Hematopoietic multipotent progenitor cell treated with erythropoietin and hydrocortisone succinate and interleukin-3 and kit ligand, for 6 days (in vitro differentiated cells): ENCODE data around the gene PIP4K2C.
"Not testable (repeated sequence)": the region's sequence is repeated elsewhere in the genome, so short reads cannot be mapped to it uniquely, and the experiment has no call there.

Experiments used
- DNase-seq: peaks from one replicate; pipeline ENCODE4 v3.0.0-alpha.2; 2015

Gene PIP4K2C

GRCh38 chr12:57560516-57560915 lies 30.5 kb upstream of the PIP4K2C start:
- no peak for DNase-seq

GRCh38 chr12:57561117-57561516 lies 29.9 kb upstream of the PIP4K2C start:
- not testable (repeated sequence) for DNase-seq

DNA sequence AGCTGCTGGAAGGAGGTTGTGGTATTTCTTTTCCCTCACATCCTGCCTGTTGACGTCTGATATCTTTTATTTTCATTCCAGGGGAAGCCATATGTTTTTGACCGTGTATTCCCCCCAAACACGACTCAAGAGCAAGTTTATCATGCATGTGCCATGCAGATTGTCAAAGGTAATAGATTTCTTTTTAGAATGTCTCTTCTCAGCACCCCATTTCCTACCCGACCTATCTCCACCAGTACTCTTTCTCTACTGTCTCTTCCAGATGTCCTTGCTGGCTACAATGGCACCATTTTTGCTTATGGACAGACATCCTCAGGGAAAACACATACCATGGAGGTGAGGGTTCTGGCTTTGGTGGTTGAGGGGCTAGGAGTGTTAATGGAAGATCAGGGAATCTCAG lies 27.6 kb upstream of the PIP4K2C start:
- DNase-seq: no peak

DNA sequence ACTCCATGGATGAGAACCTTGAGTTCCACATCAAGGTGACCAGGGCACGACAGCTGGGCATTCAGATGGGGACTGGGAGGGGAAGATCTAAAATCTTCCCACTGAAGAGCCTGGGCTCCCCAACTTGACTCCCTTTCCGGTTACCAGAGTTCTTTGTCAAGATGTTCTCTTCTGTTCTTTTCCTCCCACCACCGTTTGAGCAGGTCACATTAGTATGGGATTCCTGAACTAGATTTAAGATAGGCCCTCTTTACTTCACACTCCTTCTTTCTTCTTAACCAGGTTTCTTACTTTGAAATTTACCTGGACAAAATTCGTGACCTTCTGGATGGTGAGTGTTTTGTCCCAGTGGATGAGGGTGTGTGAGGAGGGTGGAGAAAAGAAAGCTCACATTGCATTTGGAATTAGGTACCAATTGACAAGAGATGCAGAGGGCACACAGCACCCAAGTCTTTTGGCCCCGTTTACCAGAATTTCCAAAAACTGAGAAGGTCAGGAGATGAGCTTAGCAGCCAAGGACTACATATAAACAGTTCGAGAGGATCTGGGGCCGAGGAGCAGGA lies 26.7 kb upstream of the PIP4K2C start:
- no peak for DNase-seq

- no peak for DNase-seq
Measured at GRCh38 chr12:57568838-57569237, 22.2 kb upstream of the PIP4K2C start.

GRCh38 chr12:57569858-57570257 lies 21.1 kb upstream of the PIP4K2C start:
- no peak for DNase-seq

- DNase-seq: not testable (repeated sequence)
Measured at GRCh38 chr12:57570438-57570837, 20.6 kb upstream of the PIP4K2C start.

GRCh38 chr12:57571926-57572762 lies 18.8 kb upstream of the PIP4K2C start:
- DNase-seq: no peak

DNA sequence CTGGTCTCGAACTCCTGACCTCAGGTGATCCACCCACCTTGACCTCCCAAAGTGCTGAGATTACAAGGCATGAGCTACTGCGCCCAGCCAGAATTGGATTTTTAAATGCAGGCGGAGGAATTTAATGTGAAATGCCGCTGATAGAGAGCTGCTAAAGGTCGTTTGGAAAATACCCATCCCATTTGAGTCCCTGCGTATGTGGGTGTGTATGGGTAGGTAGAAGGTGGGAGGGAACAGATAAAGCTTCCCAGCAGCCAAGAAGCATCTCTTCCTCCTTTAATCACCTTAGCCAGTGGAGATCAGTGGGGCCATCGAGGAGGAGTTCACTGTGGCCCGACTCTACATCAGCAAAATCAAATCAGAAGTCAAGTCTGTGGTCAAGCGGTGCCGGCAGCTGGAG lies 16.2 kb upstream of the PIP4K2C start:
- no peak for DNase-seq

GRCh38 chr12:57575771-57576612 lies 15.0 kb upstream of the PIP4K2C start:
- no peak for DNase-seq

DNA sequence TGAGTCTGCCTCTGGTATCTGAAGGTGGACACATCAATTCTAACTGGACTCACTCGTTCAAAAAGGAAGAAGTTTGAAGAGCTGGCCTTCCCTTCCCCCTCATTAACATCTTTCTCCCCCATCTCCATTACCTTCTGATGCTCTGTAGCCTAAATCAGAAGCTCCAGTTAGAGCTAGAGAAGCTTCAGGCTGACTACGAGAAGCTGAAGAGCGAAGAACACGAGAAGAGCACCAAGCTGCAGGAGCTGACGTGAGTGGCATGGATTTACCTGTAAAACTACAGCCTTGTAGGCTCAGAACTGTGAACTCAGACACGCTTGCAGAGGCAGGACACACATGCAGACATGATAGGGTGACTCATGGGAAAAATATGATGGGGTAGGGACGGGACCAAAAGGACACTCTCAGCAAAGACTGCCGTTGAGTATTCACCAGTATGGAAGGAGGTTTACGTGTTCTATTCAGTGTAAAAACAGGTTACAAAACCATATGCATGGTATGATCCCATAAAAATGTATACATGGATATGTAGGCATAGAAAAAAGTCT lies 14.3 kb upstream of the PIP4K2C start:
- no peak for DNase-seq

DNA sequence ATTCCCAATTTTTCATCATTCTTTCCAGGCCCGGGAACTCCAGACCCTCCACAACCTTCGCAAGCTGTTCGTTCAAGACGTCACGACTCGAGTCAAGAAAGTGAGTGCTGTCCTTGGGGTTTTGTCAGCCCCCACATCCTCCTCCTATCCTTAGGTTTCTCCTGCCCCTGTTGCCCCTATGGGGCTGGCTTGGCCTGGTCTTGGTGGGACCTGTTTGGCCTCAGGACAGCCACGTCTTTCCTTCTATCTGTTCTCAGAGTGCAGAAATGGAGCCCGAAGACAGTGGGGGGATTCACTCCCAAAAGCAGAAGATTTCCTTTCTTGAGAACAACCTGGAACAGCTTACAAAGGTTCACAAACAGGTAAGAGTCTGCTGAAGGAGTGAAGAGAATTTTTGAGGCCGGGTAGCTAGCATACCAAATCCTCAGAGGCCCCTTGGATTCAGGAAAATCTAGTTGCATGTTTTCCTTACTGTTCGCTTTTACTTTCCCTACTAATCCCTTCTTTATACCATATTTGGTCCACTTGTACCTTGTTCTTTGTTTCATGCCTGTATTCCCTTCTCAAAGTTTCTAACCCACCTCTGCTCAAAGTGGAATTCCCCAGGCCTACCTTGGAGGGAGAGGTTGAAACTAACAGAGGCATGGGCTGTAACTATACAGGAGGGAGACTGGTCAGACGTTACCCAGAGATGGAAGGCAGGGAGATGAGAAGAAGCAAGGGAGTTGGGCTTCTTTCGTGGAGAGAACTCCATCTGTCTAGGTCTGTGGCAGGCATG lies 12.8 kb upstream of the PIP4K2C start:
- no peak for DNase-seq

DNA sequence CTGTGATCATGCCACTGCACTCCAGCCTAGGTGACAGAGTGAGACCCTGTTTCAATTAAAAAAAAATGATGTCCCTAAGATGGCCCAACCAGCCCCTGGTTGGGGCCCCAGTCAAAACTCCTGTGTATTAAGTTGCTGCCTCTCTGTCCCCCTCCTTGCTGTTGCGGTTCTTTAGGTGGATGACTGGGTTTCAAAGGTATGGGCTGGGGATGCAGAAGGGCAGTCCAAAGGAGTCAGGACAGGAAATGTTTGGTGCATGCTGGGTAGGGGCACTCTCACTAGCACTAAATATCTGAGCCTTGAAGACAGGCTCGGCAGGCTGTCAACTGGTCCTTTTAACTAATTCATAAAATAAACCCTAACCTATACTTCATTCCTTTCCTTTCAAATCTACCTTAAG lies 12.0 kb upstream of the PIP4K2C start:
- DNase-seq: no peak

GRCh38 chr12:57579677-57580465 lies 11.1 kb upstream of the PIP4K2C start:
- DNase-seq: no peak

DNA sequence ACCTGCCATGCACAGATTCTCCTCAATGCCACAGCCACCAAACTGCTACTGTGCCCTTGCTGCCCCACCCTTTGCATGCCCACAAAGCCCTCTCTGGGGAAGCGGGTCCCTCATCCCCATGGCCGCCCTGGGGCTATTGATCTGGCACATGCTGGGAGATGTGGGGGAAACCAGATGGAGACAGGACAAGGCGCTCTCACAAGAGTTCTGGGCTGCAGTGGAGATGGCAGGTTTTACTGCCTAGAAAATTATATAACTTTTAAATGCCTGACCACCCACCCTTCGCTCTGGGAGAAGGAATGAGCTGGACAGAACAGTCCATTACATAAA lies 10.6 kb upstream of the PIP4K2C start:
- DNase-seq: no peak

- no peak for DNase-seq
Measured at GRCh38 chr12:57581802-57582201, 9.2 kb upstream of the PIP4K2C start.

DNA sequence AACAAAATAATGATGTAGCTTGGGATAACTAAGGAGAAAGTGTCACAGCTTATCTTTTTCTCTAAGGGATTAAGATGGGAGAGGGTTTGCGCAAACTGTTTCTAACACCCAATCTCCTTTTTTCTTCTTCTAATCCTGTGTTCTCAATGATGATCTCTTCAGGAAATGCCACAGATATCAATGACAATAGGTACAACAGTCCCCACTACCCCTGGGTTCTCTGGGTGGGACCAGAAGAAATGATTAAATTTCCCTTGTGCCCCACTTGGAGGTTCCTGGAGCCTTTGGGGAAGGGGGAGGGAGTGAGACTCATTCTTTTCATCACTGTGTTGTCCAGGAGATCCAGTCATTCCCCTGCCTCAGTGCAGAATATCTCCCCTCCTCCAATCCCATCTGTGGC lies 8.6 kb upstream of the PIP4K2C start:
- DNase-seq: no peak

DNA sequence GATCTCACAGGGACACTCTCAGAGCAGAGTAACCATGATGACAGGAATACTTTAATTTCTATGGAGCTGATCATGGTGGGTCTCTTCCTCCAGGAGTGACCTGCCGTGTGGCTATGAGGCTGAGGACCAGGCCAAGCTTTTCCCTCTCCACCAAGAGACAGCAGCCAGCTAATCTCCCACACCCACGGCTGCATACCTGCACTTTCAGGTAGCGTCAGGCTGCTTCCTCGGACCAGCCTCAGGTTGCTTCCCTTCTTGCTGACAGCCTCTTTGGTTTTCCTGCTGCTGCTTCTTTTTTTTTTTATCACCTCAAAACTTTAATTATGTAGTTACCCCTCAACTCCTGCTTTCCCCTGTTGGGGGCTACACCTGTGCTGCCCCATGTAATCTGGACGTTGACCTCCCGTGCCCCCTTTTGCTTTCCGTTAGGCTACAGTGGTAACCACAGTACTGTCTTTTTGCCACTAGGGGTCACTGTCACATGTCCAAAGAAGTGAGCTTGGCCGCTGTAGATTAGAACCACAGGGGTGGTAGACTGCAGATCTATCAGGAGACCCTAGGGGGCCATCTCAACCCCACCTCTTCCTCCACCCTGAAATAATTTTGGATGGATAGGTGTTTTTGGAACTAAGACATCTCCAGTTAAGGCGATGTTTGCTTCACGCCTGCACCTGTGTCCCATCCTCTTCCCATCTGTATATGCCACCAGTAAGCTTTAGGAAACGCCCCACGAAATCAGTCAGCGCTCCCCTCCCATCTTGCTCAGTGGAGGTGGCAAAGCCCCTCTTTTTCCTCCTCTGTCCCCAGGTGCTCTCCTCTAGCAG lies 7.8 kb upstream of the PIP4K2C start:
- DNase-seq: peak; percentile 94

DNA sequence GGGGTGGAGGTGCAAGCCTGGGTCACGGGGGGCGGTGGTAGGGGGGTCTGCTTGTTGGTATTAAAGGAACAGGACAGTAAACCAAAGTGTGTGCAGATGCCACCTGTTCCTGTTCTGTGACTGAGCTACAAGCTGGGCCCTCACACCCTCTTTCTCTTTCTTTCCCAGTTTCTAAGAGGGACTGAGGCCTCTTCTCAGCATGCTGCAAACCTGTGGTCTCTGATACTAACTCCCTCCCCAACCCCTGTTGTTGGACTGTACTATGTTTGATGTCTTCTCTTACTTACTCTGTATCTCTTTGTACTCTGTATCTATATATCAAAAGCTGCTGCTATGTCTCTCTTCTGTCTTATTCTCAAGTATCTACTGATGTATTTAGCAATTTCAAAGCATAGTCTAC lies 6.9 kb upstream of the PIP4K2C start:
- DNase-seq: no peak

GRCh38 chr12:57584690-57585089 lies 6.3 kb upstream of the PIP4K2C start:
- DNase-seq: no peak

DNA sequence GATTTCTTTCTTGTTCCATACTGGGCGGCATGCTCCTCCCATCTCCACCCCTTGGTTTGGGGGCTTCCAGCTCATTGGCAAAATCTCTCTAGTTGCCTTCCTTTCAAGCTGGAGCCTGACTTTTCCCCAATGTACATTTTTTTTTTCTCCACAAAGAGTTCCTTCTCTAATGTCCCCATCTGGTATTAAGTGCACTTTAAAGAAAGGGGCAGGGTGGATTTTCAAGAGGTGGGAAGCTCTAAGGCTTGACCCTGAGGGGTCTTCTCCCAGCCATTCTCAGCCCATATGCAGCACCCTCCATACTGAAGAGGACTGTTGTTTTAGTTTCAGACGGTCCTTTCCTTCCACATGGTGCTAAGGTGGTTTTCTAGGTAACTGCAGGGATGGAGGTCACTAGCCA lies 5.8 kb upstream of the PIP4K2C start:
- no peak for DNase-seq
